SK-MEL-5 (cell line): ENCODE measurements around the gene PRX. TPM values are rescaled to one million over a fixed set of nuclear protein-coding genes. Genes with fewer than 3 reads are reported as not detected.
A peak's percentile ranks its signal among the peaks of the same experiment; 100 is the strongest.

Experiments used
- DNase-seq: peaks from one replicate; pipeline ENCODE4 v3.0.0-alpha.2; 2016; ENCODE audit warnings: low read depth, low spot score
- in situ Hi-C: cut with HindIII; loops from 2 replicates; pipeline ENCODE4 v1.10.0; 2016; ENCODE audit warnings: low sequenced_read_pairs, high pct_unique_total_duplicates, low pct_unique_long_range_greater_than_20kb
- total RNA-seq: library from RNA; depleted of rRNA; stranded (reverse); fragments of >200 nt; shearing (Covaris generic); gene quantifications from 2 replicates; pipeline ENCODE4 v1.2.3, GENCODE V29; 2014

The PRX gene
- total RNA-seq, 1 experiment from 2014 or later: 0.95 TPM

GRCh38 chr19:40397568-40397906 is 15.6 kb downstream of the PRX start:
- in situ Hi-C loops: no loop called here
- DNase-seq: no peak

- in situ Hi-C loops: no loop called here
- no peak for DNase-seq
Observed at GRCh38 chr19:40396886-40397567, 16.2 kb downstream of the PRX start.

GRCh38 chr19:40395956-40396355 is 17.2 kb downstream of the PRX start:
- DNase-seq: no peak
- in situ Hi-C loops: no loop called here

GRCh38 chr19:40394816-40395210 is 18.4 kb downstream of the PRX start:
- in situ Hi-C loops: no loop called here
- no peak for DNase-seq

- DNase-seq: no peak
- in situ Hi-C loops: no loop called here
Observed at GRCh38 chr19:40393894-40394815, 19.0 kb downstream of the PRX start.

- peak; percentile 45 for DNase-seq
- in situ Hi-C loops: no loop called here
Observed at GRCh38 chr19:40392894-40393517, 20.2 kb downstream of the PRX start.

GRCh38 chr19:40392123-40392522 is 21.1 kb downstream of the PRX start:
- no peak for DNase-seq
- in situ Hi-C loops: no loop called here

- in situ Hi-C loops: no loop called here
Observed at GRCh38 chr19:40390084-40390742, 23.0 kb downstream of the PRX start, which contains the start of gene HIPK4. TSS of gene HIPK4 (minus strand) at chr19:40390181. CDS start at chr19:40389902, 279 bp downstream.

GRCh38 chr19:40389404-40390083 is 23.6 kb downstream of the PRX start:
- in situ Hi-C loops: no loop called here
- DNase-seq: no peak

More at GRCh38 chr19:40390084-40390742, 23.0 kb downstream of the PRX start, which contains the start of gene HIPK4:
- DNase-seq: no peak

GRCh38 chr19:40388481-40388880 is 24.7 kb downstream of the PRX start:
- no peak for DNase-seq
- in situ Hi-C loops: no loop called here

- in situ Hi-C loops: no loop called here
- DNase-seq: no peak
Observed at GRCh38 chr19:40387155-40387554, 26.0 kb downstream of the PRX start.

GRCh38 chr19:40383668-40384248 is 29.4 kb downstream of the PRX start:
- DNase-seq: no peak
- in situ Hi-C loops: no loop called here

- in situ Hi-C loops: no loop called here
- DNase-seq: no peak
Observed at GRCh38 chr19:40381321-40381720, 31.9 kb downstream of the PRX start.

GRCh38 chr19:40380199-40381037 is 32.8 kb downstream of the PRX start:
- no peak for DNase-seq
- in situ Hi-C loops: no loop called here

GRCh38 chr19:40379446-40380198 is 33.6 kb downstream of the PRX start:
- no peak for DNase-seq
- in situ Hi-C loops: no loop called here

- in situ Hi-C loops: no loop called here
- DNase-seq: no peak
Observed at GRCh38 chr19:40378509-40378908, 34.7 kb downstream of the PRX start.
